Stimulated activated CD4-positive, alpha-beta T cell treated with anti-CD3 and anti-CD28 coated beads, Interleukin-1b, Interleukin-23, amount 100 ng/mL, for 24 hours (primary cell): ENCODE data around the gene TXLNG.
A peak's percentile ranks its signal among the peaks of the same experiment; 100 is the strongest.
"Not testable (repeated sequence)": the region's sequence is repeated elsewhere in the genome, so short reads cannot be mapped to it uniquely, and the experiment has no call there.

Experiments
- DNase-seq, 4 experiments: peaks; one replicate each; pipeline ENCODE4 v3.0.0-alpha.2; 2020; ENCODE audit warnings: low read depth in 4 of 4, low spot score in 1 of 4

The TXLNG gene

GRCh38 chrX:16838202-16839066, 52.2 kb downstream of the TXLNG start:
- no peak for DNase-seq

DNA sequence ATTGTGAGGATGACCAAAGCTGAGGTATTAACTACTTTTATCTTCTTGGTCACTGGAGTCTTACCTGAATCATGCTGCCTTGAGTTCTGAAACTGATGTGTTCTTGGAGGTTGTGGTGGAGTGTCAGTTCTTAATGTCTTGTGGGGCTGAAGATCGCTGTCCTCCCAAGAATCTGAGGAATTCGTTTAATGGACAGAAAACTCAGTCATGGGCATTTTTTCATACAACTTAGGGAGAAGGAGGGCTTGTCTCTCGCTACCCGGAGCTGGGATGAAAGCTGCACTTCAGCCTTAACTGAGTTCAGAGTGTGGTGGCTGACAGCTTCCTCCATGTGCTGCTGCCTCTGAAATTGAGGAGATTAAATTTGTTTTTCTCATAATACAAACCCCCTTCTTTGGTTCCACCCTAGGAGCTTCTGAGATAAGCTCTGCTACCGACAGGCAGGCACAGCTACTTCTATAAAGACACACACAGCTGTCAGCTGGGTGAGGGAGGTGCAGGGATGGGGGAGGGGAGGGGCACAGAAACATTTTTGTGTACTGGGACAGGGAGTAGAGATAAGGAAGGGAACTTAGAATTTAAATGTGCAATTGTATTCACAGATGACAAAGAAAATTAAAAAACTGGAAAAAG, 53.1 kb downstream of the TXLNG start:
- DNase-seq: no peak

DNA sequence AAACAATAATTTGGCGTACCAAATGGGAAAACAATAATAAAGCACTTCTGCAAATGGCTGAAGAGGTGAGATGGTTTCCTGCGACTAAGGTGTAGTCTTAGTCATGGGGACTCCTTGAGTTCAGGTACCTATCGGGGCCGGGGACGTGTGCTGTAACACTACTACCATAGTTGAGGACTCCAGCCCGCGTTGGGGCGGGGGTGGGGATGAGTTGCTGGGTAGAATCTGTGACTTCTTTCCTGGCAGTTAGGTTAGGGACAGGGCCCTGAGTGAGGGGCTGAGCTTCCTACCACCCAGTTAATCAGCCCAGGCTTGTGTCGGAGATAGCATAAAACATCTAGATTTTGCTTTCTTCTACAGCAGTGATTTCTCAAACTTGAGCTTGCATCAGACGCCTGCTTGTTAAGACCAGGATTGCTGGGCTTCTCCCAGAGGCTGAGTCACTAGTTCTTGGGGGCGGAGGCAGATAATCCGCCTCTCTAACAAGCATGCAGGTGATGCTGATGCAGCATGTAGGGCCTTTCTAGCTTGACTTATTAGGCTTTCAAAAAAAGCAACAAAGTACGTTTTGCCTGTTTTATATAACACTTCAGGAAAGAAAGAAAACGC, 53.7 kb downstream of the TXLNG start:
- no peak for DNase-seq

- DNase-seq: no peak
Measured at GRCh38 chrX:16842684-16843083, 56.4 kb downstream of the TXLNG start.

- DNase-seq: no peak
Measured at GRCh38 chrX:16843208-16843909, 57.1 kb downstream of the TXLNG start.

GRCh38 chrX:16845686-16846085, 59.4 kb downstream of the TXLNG start:
- no peak for DNase-seq

DNA sequence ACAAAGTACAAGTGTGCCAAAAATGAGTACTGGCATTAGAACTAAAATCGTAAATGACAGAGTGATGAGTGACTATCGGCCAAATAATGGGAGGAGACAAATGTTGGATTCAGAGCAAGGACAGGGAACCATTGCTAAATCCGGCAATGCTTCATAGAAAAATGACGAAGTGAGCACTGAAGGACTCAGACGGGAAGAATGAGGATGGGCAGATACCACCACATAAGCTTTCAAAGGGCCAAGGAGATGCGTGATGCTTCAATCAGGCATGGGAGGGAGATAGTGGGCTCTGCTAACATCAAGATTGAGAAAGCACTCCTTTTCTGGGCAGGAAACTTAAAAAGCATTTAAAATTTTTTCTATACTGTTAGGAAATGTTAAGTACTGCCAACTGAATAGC, 62.3 kb downstream of the TXLNG start:
- DNase-seq: no peak

GRCh38 chrX:16851421-16851820, 65.2 kb downstream of the TXLNG start:
- no peak for DNase-seq

GRCh38 chrX:16851827-16852226, 65.6 kb downstream of the TXLNG start:
- no peak for DNase-seq

GRCh38 chrX:16852617-16853179, 66.4 kb downstream of the TXLNG start:
- DNase-seq: no peak

DNA sequence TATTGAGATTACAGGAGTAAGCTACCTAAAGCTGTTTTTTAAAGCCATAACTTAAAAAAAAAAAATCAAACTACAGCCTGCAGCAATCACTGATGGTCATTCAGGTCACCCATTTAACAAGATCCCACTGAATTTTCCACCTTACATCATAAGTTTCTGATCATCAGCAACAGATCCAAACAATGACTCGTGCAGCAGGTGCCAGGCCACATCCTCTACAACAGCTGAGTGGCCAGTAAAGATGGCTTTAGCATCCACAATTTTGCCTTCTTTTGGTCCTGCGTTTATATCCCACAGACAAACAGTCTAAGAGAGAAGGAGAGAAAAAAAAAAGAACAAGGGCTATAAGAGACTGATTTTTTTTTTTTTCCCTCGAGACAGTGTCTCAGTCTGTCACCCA, 67.3 kb downstream of the TXLNG start:
- no peak for DNase-seq

DNA sequence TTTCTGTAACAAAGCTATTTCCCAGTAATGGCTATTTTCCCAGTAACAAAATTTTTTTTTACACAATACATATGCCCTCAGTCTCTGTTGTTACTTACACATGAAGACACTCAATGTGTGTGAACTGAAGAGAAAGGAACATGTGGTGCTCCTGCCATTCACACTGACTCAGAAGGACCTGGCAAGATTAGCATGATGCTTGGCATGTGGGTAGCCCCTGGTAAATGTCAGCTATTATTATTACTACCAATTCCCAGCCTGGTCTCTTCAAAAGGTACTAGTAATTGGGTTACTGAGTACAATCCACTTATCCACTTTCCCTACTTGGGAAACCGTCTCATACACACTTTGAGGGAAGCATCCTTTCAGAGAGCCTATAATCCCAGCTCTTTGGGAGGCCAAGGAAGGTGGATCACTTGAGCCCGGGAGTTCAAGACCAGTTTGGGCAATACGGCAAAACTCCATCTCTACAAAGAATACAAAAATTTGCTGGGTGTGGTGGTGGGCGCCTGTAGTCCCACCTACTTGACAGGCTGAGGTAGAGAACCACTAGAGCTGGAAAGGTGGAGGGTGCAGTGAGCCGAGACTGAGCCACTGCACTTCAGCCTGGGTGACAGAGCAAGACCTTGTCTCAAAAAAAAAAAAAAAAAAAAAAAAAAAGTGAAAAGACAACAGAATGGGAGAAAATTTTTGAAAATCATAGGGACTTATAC, 69.3 kb downstream of the TXLNG start:
- DNase-seq: no peak

- DNase-seq: not testable (repeated sequence)
Measured at GRCh38 chrX:16856076-16856404, 69.8 kb downstream of the TXLNG start.

GRCh38 chrX:16856744-16857143, 70.5 kb downstream of the TXLNG start:
- DNase-seq: no peak

DNA sequence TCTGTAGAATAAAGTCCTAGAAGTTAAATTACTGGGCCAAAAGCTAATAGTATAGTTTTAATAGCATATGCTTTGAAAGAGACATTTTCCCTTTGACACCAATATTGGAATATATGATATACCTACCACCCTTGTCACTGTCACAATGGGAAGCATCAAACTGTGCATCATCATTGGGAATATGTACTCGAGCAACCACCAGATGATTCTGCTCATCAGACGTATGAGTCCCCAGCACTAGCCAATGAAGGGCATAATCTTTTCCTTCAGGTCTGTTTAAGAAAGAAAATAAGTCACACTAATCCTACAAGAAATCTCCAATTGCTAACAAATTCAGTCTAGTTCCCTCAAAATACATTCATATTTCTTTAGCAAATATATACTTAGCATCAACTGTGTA, 76.6 kb downstream of the TXLNG start:
- no peak for DNase-seq

- DNase-seq: no peak
Measured at GRCh38 chrX:16867947-16868346, 81.7 kb downstream of the TXLNG start.

- DNase-seq: no peak
Measured at GRCh38 chrX:16868920-16869319, 82.7 kb downstream of the TXLNG start.

DNA sequence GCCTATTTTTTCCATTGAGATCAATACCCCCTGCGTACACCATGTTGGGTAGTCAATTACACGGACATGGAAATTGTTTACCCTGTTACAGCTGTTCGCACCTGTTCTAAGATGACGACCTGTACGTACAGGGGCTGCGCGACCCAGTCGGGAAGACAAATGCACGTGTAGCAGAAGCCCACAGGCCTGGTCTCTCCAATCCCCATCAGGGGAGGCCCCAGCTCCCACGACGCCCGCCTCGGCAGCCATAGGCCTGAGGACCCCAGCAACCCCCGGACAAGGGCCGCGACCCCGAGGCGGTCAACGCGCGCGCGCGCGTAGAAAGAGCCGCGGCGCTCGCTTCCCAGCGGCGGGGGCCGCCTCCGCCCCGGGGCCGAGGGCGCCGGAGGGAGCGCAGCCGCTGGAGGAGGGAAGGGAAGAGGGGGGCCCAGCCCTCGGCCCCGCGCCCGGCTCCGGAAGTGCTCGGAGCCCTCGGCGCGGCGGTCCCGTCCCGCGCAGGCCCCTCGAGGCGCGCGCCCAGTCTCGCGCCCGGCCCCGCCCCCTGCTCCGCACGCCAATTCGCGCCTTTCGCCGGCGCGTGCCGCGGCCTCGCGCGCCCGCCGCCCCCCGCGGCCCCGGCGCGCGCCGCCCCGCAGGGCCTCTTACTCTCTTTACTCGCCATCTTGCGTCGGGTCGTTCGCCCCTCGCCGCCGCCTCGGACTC, 83.3 kb downstream of the TXLNG start:
- DNase-seq: peak in 1 of 4 experiments; percentile 25

- DNase-seq: peak; percentile 68 to 85 (median 80)
Measured at GRCh38 chrX:16870095-16870861, 84.0 kb downstream of the TXLNG start, which contains the start of gene RBBP7. RBBP7 (minus strand) TSS chrX:16870362; CDS start chrX:16870053, 309 bp downstream.
